Omental fat pad (tissue), 4 donors: ENCODE measurements around the gene CDC37L1. TPM values are rescaled to one million over a fixed set of nuclear protein-coding genes. Genes with fewer than 3 reads are reported as not detected.

ENCODE experiments used
- ATAC-seq: fragments of 150-250 bp; one replicate; pipeline ENCODE4 v1.9.1; 2016; ENCODE audit warnings: mild to moderate bottlenecking, moderate library complexity; ENCODE audit not compliant: low FRiP score
- DNase-seq: peaks from one replicate; pipeline ENCODE4 v3.0.0-alpha.2; 2019; ENCODE audit warnings: low spot score
- CTCF ChIP-seq, 3 donors: fragments of 450-650 bp; IDR thresholded peaks; one replicate each; pipeline ENCODE4 v1.5.1; 2016 to 2017; ENCODE audit warnings: antibody characterized with exemption in 3 of 3, mild to moderate bottlenecking in 3 of 3, moderate library complexity in 2 of 3
- total RNA-seq, 4 donors: library from RNA; depleted of rRNA; stranded (reverse); fragments of >200 nt; gene quantifications; one replicate each; pipeline ENCODE4 v1.1.0, GENCODE V29; 2016

CDC37L1 gene
- total RNA-seq, 4 donors from 2014 or later, result 26.3 to 46.1 (median 31.2) TPM

DNA sequence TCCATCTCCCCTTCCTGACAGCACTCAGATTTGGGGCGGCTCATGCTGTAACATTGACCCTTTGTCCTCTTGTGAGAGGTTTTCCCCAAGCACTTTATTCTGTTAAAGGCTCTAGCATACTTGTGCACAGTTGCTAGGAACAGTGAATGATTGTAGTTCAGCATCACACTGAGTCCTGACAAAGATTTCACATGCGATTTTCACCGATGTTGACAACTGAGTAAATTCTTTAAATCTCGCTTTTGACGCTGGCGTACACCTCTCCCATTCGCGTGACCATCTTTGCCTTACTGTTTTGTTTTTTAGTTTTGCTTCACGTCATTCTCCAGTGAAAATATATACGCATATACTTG lies 780 bp downstream of the CDC37L1 start:
- ATAC-seq (peak; percentile 15), DNase-seq (no peak)
- no peak for TF ChIP-seq CTCF (IDR thresholded peaks at IDR 0.05)

DNA sequence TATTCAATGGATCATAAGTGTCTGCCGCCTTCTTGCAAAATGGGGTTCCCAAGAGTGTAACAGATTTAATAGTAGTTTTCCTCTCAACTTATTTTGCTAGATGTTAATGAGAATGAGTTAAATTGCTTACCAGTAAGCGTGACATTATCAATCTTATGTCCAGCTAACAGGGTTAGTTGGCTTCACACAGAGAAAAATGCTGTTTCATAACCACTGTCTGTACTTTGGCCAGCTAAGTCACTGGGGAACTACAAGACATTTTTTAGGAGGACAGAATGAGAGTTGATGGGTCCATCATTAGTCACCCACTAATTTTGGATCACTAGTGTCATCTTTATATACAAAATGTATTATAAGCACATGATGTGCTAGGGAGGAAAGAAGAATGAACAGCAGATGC lies 1.4 kb downstream of the CDC37L1 start:
- peak; percentile 49 for ATAC-seq
- TF ChIP-seq CTCF (IDR thresholded peaks at IDR 0.05), result no peak
- no peak for DNase-seq

DNA sequence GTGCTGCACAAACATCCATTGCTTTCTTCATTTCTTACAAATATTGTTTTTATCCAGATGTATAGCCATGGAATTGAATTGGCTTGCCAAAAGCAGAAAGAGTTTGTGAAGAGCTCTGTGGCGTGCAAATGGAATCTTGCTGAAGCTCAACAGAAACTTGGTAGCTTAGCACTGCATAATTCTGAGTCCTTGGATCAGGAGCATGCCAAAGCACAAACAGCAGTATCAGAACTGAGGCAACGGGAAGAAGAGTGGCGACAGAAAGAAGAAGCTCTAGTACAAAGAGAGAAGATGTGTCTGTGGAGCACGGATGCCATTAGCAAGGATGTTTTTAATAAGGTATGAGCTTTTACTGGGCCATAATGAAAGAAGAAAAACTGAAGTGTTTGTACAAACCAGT lies 5.5 kb downstream of the CDC37L1 start:
- no peak for TF ChIP-seq CTCF (IDR thresholded peaks at IDR 0.05)
- DNase-seq, result no peak
- no peak for ATAC-seq

- ATAC-seq, result peak; percentile 47
- TF ChIP-seq CTCF (IDR thresholded peaks at IDR 0.05), result no peak
- DNase-seq, result no peak
These were observed 6.7 kb downstream of the CDC37L1 start for GRCh38 chr9:4686112-4686511.

DNA sequence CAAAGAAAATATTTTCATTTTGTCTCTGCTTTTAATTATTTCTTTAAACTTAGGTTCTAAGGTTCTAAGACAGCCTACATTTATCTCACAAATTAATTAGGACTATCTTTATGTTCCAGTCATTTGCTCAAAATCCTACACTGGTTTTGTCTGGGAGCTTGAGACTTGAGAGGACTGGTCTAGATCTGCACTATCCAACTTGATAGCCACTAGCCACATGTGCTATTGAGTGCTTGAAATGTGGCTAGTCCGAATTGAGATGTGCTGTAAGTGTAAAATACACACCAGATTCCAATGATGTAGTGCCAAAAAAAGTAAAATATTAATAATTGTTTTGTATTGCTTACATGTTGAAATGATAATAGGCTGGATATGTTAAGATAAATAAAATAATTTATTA lies 7.2 kb downstream of the CDC37L1 start:
- DNase-seq (no peak), ATAC-seq (no peak)
- TF ChIP-seq CTCF (IDR thresholded peaks at IDR 0.05), result no peak

DNA sequence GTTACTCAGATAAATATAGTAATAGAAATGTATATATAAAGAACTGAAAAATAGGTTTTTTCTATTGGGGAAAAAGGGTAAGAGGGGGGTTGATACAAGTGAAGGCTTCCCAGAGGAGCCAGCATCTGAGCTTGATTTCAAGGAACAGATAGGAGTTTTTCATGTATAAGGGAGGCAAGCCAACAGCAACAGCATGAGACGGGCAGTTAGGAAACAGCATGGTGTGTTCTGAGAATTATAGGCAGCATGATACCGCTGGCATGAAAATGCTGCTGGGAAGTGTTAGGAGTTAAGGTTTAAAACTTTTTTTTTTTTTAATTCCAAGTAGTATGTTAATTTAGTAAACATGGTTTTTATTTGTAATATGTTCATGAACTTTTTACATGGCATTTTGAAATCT lies 9.7 kb downstream of the CDC37L1 start:
- ATAC-seq (no peak), DNase-seq (no peak)
- TF ChIP-seq CTCF (IDR thresholded peaks at IDR 0.05), result no peak

DNA sequence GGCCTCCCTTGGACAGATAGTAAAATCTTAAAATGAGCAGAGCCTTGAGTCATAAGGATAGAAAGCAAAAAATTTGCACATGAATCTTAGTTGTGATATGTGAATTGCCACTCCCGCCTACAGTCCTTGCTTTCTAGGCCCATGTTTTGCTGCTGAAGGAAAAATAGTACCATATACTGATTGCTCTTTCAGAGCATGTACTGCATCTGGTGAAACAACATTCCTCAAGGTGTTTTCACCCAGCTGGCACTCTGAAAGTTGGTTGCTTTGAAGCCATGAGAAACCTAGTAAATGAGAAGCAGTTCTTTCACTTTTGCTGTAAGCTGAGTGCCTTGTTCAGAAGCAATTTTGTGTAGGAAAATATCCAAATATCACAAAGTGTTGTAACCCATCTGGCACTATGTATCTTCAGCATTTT lies 10.3 kb downstream of the CDC37L1 start:
- no peak for DNase-seq
- peak; percentile 80 for ATAC-seq
- no peak for TF ChIP-seq CTCF (IDR thresholded peaks at IDR 0.05)
